ENCODE results near the gene TMEM135. TPM values are rescaled to one million over a fixed set of nuclear protein-coding genes. Genes with fewer than 3 reads are reported as not detected.

TMEM135 gene
- total and polyA plus RNA-seq, 2 donors (not counting 1 experiment from before 2014, with no cell fraction given) = 2.7 to 19.5 TPM

- whole genome bisulfite sequencing (ENCODE audit: insufficient coverage) = 80% methylated on average over 1 of the region's 4 CpGs
- H4K20me1 ChIP-seq (ENCODE audit: control insufficient read depth, insufficient read depth, low read length, poor library complexity, severe bottlenecking) = no peaks in the 10 kb centered on the region
- CTCF ChIA-PET = no interaction called here
- no peaks in the 10 kb centered on the region for H3K36me3 ChIP-seq (replicated peaks in 1 of 2; ENCODE audit: control extremely low read depth in 1 of 2, control insufficient read depth in 1 of 2, extremely low read depth in 1 of 2, insufficient read depth in 2 of 2, low read length in 1 of 2)
- no peak overlapping the region for H3K4me2 ChIP-seq (replicated peaks; ENCODE audit: low read depth, low read length, poor library complexity, severe bottlenecking)
- H3K4me3 Mint-ChIP-seq = no peak overlapping the region
- no peak overlapping the region for H3K27ac ChIP-seq (ENCODE audit: low read length in 2 of 2)
- H3K4me1 Mint-ChIP-seq = no peaks in the 10 kb centered on the region
- no peaks in the 10 kb centered on the region for H3K27me3 ChIP-seq (replicated peaks in 1 of 4; ENCODE audit: control extremely low read depth in 1 of 4, control insufficient read depth in 3 of 4, insufficient read depth in 4 of 4, low read length in 3 of 4)
- no peaks in the 10 kb centered on the region for H3K9me3 ChIP-seq (ENCODE audit: control extremely low read depth in 1 of 3, control insufficient read depth in 2 of 3, insufficient read depth in 1 of 3, low read length in 2 of 3)
- no peak overlapping the region for H3K4me3 ChIP-seq (ENCODE audit: control extremely low read depth in 1 of 5, extremely low read depth in 1 of 5, insufficient read depth in 1 of 5, low read depth in 2 of 5, low read length in 4 of 5)
- peaks cover 10% of the 10 kb centered on the region for H3K79me2 ChIP-seq (ENCODE audit: control insufficient read depth, insufficient read depth, low read length)
- no peaks in the 10 kb centered on the region for H3K27me3 Mint-ChIP-seq
- TF ChIP-seq, protein P1, sequence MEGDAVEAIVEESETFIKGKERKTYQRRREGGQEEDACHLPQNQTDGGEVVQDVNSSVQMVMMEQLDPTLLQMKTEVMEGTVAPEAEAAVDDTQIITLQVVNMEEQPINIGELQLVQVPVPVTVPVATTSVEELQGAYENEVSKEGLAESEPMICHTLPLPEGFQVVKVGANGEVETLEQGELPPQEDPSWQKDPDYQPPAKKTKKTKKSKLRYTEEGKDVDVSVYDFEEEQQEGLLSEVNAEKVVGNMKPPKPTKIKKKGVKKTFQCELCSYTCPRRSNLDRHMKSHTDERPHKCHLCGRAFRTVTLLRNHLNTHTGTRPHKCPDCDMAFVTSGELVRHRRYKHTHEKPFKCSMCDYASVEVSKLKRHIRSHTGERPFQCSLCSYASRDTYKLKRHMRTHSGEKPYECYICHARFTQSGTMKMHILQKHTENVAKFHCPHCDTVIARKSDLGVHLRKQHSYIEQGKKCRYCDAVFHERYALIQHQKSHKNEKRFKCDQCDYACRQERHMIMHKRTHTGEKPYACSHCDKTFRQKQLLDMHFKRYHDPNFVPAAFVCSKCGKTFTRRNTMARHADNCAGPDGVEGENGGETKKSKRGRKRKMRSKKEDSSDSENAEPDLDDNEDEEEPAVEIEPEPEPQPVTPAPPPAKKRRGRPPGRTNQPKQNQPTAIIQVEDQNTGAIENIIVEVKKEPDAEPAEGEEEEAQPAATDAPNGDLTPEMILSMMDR (IDR thresholded peaks at IDR 0.05) = no peak
- TF ChIP-seq EZH2 (IDR thresholded peaks at IDR 0.05; ENCODE audit: borderline replicate concordance, insufficient read depth, low read depth, low read length, poor library complexity, severe bottlenecking) = no peak
- H3K4me1 ChIP-seq (ENCODE audit: control insufficient read depth in 2 of 2, insufficient read depth in 2 of 2, low read length in 2 of 2) = no peaks in the 10 kb centered on the region
- no peaks in the 10 kb centered on the region for H3K9me3 Mint-ChIP-seq (ENCODE audit: insufficient read depth)
- no peak for ATAC-seq (ENCODE audit: low read depth)
- no peak overlapping the region for H2AFZ ChIP-seq (ENCODE audit: insufficient read depth, low read depth, low read length, poor library complexity, severe bottlenecking)
- intact Hi-C loops (cut with micrococcal nuclease) = no loop called here
- no peak overlapping the region for H3K27ac Mint-ChIP-seq
- DNase-seq = no peak
- POLR2A ChIA-PET = no interaction called here
- H3K9ac ChIP-seq (ENCODE audit: low read length) = no peak overlapping the region
Measured at GRCh38 chr11:87127101-87127500, 89.4 kb downstream of the TMEM135 start.

- Mint-ChIP-seq H3K4me1 (no peaks in the 10 kb centered on the region), H3K27ac (no peak overlapping the region), H3K4me3 (no peak overlapping the region), H3K9me3 (ENCODE audit: insufficient read depth) (no peaks in the 10 kb centered on the region), H3K27me3 (no peaks in the 10 kb centered on the region)
- H3K27ac ChIP-seq (ENCODE audit: low read length in 2 of 2) = no peak overlapping the region
- H4K20me1 ChIP-seq (ENCODE audit: control insufficient read depth, insufficient read depth, low read length, poor library complexity, severe bottlenecking) = no peaks in the 10 kb centered on the region
- H3K4me1 ChIP-seq (ENCODE audit: control insufficient read depth in 2 of 2, insufficient read depth in 2 of 2, low read length in 2 of 2) = no peaks in the 10 kb centered on the region
- no peaks in the 10 kb centered on the region for H3K27me3 ChIP-seq (replicated peaks in 1 of 4; ENCODE audit: control extremely low read depth in 1 of 4, control insufficient read depth in 3 of 4, insufficient read depth in 4 of 4, low read length in 3 of 4)
- intact Hi-C loops (cut with micrococcal nuclease) = no loop called here
- WGBS (ENCODE audit: insufficient coverage) = no CpG with 5 or more reads among the region's 2 CpGs
- POLR2A ChIA-PET = no interaction called here
- H3K4me2 ChIP-seq (replicated peaks; ENCODE audit: low read depth, low read length, poor library complexity, severe bottlenecking) = no peak overlapping the region
- H3K79me2 ChIP-seq (ENCODE audit: control insufficient read depth, insufficient read depth, low read length) = peaks cover 4% of the 10 kb centered on the region
- DNase-seq (no peak), ATAC-seq (ENCODE audit: low read depth) (no peak)
- no peak overlapping the region for H3K4me3 ChIP-seq (ENCODE audit: control extremely low read depth in 1 of 5, extremely low read depth in 1 of 5, insufficient read depth in 1 of 5, low read depth in 2 of 5, low read length in 4 of 5)
- no peak for TF ChIP-seq EZH2 (IDR thresholded peaks at IDR 0.05; ENCODE audit: borderline replicate concordance, insufficient read depth, low read depth, low read length, poor library complexity, severe bottlenecking)
- TF ChIP-seq, protein P1 (IDR thresholded peaks at IDR 0.05) = no peak
- no peaks in the 10 kb centered on the region for H3K9me3 ChIP-seq (ENCODE audit: control extremely low read depth in 1 of 3, control insufficient read depth in 2 of 3, insufficient read depth in 1 of 3, low read length in 2 of 3)
- H3K9ac ChIP-seq (ENCODE audit: low read length) = no peak overlapping the region
- no peak overlapping the region for H2AFZ ChIP-seq (ENCODE audit: insufficient read depth, low read depth, low read length, poor library complexity, severe bottlenecking)
- CTCF ChIA-PET = no interaction called here
- H3K36me3 ChIP-seq (replicated peaks in 1 of 2; ENCODE audit: control extremely low read depth in 1 of 2, control insufficient read depth in 1 of 2, extremely low read depth in 1 of 2, insufficient read depth in 2 of 2, low read length in 1 of 2) = no peaks in the 10 kb centered on the region
Measured at GRCh38 chr11:87128372-87128771, 90.6 kb downstream of the TMEM135 start.
